Stimulated activated CD8-positive, alpha-beta memory T cell treated with anti-CD3 and anti-CD28 coated beads, Interleukin-15, amount 100 ng/mL, for 24 hours (primary cell): Measurements from ENCODE around the gene CSF2RB.

Experiments
- DNase-seq: peaks from one replicate; pipeline ENCODE4 v3.0.0-alpha.2; 2020; ENCODE audit warnings: low read depth

Gene CSF2RB

DNA sequence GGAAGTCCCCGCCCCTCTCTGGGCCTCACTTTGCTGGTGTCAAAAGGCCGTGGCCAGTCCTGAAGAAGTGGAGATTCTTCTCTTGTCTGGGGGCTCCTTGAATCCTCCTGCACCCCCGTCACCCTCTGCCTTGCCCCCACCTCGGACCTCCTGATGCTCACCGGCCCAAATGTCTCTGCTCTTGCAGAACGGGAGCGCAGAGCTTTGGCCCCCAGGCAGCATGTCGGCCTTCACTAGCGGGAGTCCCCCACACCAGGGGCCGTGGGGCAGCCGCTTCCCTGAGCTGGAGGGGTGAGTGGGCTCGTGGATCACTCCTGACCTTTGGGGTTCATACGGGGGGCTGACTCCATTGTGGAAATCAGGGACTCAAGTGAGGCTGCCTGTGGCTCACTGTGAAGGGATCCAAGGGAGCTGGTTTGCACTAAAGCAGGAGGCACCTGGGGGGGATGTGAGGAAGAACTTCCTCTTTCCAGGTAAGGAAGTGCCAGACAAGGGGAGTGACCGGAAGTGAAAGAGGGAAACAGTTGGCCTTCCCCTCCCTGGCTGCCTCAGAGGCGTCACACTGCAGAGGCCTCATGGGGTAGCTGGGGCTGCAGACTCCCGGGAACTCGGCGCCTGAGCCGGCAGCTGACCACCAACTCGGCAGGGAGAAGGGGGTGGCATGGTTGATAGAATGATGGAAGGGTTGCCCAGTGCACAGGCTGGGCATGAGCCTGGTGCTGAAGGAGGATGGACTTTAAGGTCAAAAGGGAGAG is 23.1 kb downstream of the CSF2RB start:
- no peak for DNase-seq

DNA sequence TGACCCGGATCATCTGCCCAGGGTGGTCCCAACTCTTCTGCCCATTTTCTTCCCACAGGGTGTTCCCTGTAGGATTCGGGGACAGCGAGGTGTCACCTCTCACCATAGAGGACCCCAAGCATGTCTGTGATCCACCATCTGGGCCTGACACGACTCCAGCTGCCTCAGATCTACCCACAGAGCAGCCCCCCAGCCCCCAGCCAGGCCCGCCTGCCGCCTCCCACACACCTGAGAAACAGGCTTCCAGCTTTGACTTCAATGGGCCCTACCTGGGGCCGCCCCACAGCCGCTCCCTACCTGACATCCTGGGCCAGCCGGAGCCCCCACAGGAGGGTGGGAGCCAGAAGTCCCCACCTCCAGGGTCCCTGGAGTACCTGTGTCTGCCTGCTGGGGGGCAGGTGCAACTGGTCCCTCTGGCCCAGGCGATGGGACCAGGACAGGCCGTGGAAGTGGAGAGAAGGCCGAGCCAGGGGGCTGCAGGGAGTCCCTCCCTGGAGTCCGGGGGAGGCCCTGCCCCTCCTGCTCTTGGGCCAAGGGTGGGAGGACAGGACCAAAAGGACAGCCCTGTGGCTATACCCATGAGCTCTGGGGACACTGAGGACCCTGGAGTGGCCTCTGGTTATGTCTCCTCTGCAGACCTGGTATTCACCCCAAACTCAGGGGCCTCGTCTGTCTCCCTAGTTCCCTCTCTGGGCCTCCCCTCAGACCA is 24.0 kb downstream of the CSF2RB start:
- DNase-seq: no peak

DNA sequence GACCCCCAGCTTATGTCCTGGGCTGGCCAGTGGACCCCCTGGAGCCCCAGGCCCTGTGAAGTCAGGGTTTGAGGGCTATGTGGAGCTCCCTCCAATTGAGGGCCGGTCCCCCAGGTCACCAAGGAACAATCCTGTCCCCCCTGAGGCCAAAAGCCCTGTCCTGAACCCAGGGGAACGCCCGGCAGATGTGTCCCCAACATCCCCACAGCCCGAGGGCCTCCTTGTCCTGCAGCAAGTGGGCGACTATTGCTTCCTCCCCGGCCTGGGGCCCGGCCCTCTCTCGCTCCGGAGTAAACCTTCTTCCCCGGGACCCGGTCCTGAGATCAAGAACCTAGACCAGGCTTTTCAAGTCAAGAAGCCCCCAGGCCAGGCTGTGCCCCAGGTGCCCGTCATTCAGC is 24.6 kb downstream of the CSF2RB start:
- no peak for DNase-seq

DNA sequence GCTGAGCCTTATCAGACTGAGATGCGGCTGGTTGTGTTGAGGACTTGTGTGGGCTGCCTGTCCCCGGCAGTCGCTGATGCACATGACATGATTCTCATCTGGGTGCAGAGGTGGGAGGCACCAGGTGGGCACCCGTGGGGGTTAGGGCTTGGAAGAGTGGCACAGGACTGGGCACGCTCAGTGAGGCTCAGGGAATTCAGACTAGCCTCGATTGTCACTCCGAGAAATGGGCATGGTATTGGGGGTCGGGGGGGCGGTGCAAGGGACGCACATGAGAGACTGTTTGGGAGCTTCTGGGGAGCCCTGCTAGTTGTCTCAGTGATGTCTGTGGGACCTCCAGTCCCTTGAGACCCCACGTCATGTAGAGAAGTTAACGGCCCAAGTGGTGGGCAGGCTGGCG is 25.5 kb downstream of the CSF2RB start:
- DNase-seq: no peak

DNA sequence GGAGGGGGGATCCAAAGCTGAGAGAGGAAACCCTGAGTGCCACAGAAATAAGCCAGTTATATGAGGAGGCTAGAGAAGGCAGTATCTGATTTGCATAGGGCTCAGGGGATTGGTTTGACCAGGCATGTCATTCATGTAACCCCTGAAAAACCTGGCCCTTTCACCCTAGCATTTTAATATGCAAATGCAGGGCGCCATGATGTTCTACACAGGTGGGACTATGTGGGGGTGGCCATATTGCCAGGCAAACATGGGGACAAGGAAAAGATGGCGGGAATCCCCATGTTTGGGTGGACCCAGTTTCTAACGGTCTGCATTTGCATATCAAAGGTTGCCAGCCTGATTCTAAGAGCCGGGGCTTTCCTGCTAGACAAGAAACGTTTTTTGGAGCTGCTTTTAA is 27.2 kb downstream of the CSF2RB start:
- no peak for DNase-seq

DNA sequence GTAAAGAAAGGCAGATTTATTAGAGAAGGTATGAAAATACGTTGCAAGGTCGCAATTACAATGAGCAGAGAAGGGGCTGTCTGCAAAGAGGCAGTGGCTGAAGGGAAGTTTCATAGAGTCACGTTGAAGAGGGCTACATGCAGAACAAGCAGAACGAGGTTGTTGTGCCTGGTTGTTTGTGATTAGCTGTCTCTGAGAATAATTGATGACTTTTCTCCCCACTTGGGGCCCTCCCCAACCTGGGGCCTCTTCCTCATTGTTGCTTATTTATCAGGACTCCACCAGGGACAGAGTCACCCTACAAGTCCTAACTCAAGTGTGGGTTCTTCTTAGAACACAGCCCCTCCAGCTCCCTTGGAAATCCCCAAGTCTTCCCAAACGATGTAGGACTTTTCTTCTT is 29.1 kb downstream of the CSF2RB start:
- DNase-seq: no peak

DNA sequence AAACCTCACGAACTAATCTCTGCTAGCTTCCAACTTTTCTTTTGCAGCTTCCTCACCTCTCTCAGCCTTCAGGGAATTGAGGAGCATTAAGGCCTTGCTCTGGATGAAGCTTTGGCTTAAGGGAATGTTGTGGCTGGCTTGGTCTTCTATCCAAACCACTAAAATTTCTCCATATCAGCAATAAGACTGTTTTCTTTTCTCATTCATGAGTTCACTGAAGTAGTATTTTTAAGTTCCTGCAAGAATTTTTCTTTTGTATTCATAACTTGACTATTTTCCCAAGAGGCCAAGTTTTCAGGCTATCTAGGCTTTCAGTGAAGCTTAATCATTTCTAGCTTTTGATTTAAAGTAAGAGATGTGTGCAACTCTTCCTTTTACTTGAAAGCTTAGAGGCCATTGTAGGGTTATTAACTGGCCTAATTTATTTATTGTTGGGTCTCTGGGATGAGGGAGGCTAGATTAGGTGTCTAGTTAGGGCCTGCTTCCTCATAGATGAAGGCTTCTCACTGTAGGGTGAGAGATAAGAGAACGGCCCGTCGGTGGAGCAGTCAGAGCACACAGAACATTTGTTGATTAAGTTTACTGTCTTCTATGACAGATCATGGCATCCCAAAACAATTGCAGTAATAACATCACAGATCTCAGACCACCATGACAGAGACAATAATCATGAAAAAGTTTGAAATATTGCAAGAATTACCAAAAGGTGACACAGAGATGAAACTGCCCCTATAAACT is 33.2 kb downstream of the CSF2RB start:
- DNase-seq: no peak

DNA sequence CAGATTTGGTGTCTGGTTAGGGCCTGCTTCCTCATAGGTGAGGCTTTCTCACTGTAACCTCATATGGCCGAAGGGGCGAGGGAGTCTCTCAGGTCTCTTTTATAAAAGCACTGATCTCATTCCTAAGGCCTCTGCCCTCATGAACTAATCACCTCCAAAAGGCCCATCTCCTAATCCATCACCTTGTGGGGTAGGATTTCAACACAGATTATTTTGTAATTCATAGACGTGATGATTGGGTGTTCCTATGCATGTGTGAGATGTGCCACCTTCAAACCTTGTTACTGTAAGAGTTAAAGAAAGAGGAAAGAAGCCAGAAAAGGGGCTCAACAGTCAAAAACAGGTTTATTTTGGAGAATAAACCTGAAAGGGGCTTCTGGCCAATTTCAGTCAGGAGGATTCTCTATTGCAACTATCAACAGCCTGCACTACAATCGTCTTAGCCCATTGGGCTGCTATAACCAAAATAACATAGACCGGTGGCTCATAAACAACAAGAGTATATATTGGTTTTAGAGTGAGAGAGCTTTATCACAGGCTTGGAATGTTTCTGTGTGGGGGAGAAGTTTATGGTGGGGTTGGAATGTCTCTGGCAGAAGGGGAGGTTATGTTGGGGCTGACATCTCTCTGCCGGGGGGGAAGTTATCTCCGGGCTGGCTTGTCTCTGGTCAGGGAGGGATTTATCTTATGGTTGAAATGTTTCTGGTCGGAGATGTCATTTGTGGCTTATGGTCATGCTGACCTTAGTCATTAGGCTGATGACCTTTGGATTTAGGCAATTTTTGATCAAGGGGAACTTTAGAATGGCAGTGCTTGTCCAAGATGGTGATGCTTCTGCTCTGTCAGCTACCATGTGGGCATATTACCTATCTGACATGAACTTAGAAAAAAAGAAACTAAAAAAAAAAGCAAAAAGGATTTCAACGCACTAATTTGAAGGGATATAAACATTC is 35.1 kb downstream of the CSF2RB start:
- DNase-seq: no peak

DNA sequence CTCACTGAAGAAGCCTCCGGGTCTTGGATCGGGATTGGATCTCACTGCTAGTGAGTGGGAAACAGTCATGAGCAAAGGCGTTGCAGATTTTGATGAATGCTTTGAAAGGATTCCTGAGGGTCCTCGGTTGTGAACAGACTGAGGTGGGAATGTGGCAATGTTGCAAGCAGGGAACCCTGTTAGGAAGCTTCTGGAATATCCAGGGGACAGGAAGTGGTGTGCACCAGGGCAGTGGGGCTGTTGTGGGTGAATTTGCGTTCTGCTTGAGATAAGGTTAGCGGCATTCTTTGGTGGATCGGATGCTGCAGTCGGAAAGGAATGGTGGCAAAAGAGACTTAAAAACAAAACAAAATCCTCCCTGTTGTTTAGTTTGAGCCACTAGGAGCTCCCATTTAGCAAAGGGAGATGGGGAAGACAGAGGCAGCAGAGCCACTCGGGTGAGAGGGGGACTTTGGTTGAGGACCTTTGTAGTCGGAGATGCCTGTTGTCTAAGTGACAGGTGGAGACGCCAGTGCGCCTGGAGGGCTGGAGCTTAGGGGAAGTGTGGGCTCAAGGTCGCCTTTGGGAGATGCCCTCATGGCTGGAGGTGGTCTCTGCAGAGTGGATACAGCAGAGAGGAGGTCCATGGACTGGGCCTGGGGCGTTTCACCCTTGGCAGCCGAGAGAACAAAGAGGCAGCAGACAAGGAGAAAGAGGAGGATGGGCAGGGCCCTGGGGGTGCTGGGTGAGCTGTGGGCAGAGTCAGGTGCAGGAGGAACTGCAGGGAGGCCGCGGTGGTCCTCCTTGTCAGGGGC is 37.6 kb downstream of the CSF2RB start:
- DNase-seq: no peak

DNA sequence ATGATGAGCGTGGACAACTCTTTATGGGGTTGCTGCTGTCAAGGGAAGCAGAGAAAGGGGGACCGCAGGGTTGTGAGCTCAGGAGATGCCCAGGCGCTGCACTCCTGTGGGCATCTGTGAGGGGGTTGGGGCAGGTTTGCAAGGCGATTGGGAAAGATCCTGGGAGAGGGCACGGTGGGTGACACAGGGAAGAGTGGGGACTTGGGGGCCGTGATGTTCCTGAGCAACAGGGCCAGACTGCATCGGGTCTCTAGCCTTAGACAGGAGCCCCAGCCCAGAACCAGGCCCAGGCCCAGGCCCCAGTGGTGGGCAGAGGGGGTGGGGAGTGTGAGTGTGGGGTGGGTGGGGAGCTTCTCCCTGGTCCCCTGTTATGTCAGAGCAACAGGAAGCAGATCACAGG is 38.3 kb downstream of the CSF2RB start:
- DNase-seq: no peak

DNA sequence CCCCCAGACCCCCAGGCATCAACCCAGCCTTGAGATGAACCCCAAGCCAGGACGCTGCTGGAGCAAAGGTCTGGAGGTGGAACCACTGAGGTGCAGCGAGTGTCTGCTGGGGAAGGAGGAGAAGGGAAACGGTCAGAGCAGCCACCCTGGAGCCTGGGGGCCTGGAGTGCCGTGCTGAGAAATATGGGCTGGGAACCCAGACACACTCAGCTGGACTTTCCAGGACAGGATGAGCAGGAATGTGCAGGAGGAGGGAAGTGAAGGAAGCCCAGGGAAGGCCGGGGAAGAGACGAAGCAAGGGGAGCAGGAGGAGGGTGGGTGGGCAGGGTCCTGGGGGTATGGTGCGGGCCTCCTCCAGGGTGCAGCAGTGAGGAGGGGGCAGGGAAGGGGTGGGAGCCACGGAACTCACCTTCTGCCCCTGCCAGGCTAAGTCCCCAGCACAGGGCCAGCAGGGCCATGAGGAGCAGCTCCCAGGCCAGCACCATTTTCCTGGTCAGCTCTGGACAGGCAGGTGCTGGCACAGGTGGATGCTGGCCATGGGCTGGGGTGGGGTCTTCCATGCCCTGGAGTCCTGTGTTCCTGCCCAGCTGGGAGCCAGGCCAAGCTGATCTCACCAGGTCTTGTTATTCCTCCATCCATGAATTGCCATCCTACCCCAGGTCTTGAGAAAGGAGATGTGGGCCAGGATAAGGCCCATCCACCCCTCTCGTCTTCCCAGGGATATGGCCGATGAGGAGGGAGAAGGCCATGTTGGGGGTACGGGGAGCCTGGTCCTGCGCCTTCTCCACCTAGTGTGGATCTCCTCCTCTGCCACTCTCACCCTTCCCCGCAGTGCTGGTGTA is 40.0 kb downstream of the CSF2RB start:
- DNase-seq: no peak

DNA sequence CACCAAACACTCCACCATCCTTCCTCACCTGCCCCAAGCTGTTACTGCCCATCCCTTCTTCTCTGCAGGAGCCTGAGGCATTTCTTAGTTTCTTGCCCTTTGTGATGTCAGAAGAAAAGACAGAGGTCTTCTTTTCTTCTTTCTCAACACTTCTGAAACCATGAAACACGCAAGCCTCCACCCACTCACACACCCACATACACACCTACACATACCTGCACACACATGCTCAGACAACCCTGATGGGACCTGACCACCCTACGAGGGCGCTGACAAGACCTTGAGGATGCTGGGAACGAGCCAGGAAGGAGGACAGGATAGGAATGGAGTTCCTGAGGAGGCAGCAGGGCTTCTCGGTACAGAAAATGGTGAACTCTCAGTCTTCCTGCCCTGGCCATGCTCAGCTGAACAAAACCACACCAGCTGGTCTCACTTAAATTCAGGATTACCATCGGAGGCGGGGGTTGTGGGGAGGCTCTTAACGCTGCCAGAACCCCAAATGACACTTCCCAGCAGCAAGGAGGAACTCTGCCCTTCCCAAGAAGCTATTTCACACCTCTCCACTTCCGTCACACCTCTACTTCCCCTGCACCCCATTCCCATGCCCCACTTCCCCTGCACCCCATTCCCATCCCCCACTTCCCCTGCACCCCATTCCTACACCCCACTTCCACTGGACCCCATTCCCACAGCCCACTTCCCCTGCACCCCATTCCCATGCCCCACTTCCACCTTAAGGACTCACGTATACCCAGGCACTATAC is 41.0 kb downstream of the CSF2RB start:
- no peak for DNase-seq

DNA sequence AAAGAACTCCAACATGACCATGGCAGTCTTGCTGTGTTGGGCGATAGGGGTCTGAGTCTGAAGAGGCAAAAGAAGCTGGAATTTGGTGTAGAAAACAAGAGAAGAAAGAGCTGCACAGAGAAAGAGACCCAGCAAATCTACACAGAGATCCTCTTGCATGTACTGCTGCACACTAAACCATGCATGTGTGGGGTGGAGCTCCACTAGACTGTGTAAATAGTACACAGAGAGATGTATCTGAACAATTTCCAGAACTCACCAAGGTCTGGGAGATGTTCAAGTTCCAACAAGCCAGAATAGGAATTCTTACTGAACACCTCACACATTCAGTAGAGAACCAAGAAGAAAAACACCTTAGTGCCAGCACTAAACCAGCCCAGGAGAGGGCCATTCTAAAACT is 42.3 kb downstream of the CSF2RB start:
- DNase-seq: no peak

DNA sequence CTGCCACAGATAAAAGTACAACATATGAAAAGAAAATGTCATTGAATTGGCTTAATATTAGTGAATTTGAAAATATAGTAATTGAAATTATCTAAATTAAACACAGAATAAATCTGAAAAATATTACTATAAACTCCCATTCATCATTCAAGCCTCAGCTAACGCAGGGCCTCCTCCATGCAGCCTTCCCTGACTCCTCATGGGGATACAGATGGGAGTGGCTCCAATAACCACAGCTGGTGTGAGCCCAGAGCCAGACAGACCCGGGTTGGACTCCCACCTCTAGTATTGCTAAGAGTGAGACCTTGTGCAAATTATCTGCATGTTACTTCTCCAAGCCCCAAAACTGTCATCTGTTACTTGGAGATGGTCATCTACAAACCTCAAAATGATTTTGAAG is 44.9 kb downstream of the CSF2RB start:
- DNase-seq: no peak

DNA sequence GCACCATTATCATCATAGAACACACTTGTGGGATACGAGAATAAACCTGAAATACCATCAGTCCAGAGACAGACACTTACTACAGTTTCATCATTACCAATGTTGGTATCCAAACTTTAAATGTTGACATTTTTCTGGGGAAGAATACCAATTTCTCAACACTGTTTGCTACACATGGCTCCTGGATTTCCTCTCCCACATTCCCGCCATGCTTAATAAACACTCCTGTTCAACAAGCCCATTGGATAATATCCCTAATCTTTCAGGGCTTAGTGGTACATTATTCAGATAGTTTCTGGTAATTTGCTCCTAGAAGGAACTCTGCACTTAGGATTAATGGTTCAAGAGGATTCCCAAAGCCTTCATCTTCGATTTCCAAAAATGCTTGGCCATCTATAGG is 48.2 kb downstream of the CSF2RB start:
- no peak for DNase-seq

DNA sequence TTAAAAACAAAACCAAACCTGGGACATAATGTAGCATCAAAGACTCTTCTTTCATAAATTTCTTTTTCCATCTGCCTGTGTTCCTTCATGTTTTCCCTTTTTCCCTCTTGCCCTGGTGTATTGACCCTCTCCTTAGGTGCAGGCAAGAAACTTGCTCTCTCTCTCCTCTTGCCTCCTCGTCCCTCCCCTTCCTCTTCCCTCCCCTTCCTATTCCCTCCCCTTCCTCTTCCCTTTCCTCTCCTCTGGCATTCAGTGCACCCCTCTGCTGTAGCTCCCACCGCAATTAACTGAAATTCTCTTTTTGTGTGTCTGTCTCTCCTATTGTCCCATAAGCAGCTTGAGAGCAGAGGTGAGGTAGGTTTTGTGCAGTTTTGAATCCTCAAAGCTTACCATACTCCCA is 49.9 kb downstream of the CSF2RB start:
- DNase-seq: no peak

DNA sequence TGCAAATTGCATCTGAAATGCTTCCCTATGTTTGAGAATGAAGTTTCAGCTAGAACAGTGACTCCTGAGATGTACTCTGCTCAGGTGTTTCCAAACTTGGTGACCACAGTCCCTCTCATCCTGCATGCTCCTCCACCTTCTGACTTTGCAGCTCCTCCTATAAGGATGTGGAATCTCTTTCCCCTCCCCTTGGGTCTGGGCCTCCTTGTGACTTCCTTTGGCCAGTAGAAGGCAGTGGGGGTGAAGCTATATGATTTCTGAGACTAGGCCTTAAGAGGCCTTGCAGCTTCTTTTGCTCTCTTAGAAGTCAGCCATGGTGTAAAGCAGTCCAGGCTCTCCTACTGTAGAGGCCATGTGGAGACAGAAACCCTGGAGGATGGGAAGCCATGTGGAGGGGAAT is 50.7 kb downstream of the CSF2RB start:
- DNase-seq: no peak

DNA sequence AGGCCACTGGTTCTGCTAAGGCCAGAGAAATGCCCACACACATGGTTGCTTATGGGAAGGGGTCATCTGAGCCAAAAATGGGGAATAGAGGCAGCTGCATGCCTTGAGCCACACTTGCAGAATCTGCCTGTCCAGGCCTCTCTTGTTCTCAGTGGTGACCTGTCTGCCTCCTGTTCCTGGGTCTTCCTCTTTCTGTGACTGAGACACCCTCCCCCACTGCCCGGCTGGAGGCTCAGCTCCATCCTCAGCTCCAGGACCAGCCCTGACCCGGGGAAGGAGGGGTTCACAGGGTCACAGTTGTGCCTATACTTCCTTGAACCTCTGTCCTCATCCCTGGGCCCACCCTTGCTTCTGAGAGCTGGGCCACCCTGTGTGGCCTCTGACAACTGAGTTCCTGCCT is 52.3 kb downstream of the CSF2RB start:
- no peak for DNase-seq

DNA sequence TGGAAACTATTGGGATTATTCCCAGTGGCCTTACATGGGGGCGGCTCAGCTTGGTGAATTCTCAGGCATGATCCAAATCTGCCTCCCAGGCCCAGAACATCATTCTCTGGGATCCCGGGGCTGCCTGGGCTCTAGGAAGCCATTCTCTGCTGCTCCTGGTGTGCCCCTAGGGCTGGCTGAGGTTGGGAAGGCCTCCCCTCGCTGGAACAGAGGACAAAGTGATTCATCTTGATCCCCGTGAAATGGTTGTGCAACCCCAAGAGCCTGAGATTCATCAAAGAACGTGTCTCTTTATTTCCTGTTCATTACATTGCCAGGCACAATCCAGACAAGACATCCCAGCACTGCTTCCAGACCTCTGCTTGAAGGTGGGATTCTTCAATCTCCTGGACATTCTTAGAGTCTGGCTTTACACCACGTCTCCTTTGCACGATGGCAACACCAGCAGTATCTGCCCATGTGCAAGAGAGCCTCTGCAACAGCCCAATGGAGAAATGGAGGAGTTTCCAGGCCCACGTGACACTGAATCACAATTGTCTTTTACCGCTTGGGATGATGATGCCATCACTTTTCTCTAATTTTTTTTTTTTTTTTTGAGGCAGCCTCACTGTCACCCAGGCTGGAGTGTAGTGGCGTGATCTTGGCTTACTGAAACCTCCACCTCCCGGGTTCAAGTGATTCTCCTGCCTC is 53.6 kb downstream of the CSF2RB start:
- no peak for DNase-seq
